ENCODE data around the gene PHACTR1.

PHACTR1 gene

GRCh38 chr6:13079096-13079723 lies 362.6 kb downstream of the PHACTR1 start:
- DNase-seq = no peak

- no peak for DNase-seq
Observed at GRCh38 chr6:13080462-13081188, 364.1 kb downstream of the PHACTR1 start.

- no peak for DNase-seq
Observed at GRCh38 chr6:13081189-13081563, 364.6 kb downstream of the PHACTR1 start.

- no peak for DNase-seq
Observed at GRCh38 chr6:13089296-13089994, 372.9 kb downstream of the PHACTR1 start.

- DNase-seq = no peak
Observed at GRCh38 chr6:13091192-13091591, 374.6 kb downstream of the PHACTR1 start.

- no peak for DNase-seq
Observed at GRCh38 chr6:13094781-13095425, 378.3 kb downstream of the PHACTR1 start.

- DNase-seq = no peak
Observed at GRCh38 chr6:13096084-13096483, 379.5 kb downstream of the PHACTR1 start.

GRCh38 chr6:13097454-13097853 lies 380.9 kb downstream of the PHACTR1 start:
- DNase-seq = no peak

GRCh38 chr6:13098006-13098405 lies 381.4 kb downstream of the PHACTR1 start:
- no peak for DNase-seq

- DNase-seq = no peak
Observed at GRCh38 chr6:13098793-13099570, 382.4 kb downstream of the PHACTR1 start.

- no peak for DNase-seq
Observed at GRCh38 chr6:13099771-13100170, 383.2 kb downstream of the PHACTR1 start.

GRCh38 chr6:13101409-13101808 lies 384.8 kb downstream of the PHACTR1 start:
- DNase-seq = no peak

- DNase-seq = no peak
Observed at GRCh38 chr6:13101985-13102384, 385.4 kb downstream of the PHACTR1 start.

- DNase-seq = no peak
Observed at GRCh38 chr6:13103169-13103568, 386.6 kb downstream of the PHACTR1 start.

- DNase-seq = no peak
Observed at GRCh38 chr6:13105139-13105538, 388.6 kb downstream of the PHACTR1 start.

GRCh38 chr6:13112921-13113320 lies 396.4 kb downstream of the PHACTR1 start:
- DNase-seq = no peak

- no peak for DNase-seq
Observed at GRCh38 chr6:13113376-13113775, 396.8 kb downstream of the PHACTR1 start.

- DNase-seq = no peak
Observed at GRCh38 chr6:13113981-13114593, 397.5 kb downstream of the PHACTR1 start.

- DNase-seq = no peak
Observed at GRCh38 chr6:13116155-13116554, 399.6 kb downstream of the PHACTR1 start.

GRCh38 chr6:13117570-13117969 lies 401.0 kb downstream of the PHACTR1 start:
- no peak for DNase-seq

- DNase-seq = no peak
Observed at GRCh38 chr6:13119549-13119948, 403.0 kb downstream of the PHACTR1 start.

Data from stimulated activated naive CD4-positive, alpha-beta T cell treated with Interleukin-2 at 50 U/mL for 16 hours (primary cell).